ENCODE results near the gene AUH.
"Not testable (repeated sequence)": the region's sequence is repeated elsewhere in the genome, so short reads cannot be mapped to it uniquely, and the experiment has no call there.

Gene AUH

DNA sequence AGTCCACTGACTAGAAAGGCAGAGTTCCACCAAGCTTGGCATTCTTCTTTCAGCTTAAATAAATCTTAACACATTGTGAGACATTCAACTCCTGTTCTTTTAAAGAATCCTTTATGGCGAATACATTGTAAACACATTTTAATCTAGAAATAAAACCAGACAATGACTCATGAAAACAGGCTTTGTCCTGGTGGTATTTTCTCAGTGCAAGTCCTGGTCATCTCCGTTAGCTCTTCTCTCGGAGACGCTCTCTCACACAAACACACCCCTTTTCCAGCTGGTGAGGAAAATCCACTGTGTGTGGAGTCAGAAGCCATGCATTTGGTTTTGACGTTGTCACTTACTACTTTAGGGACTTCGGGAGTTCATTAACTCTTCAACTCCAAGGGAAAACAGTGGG, 140.4 kb downstream of the AUH start:
- no peak for DNase-seq (ENCODE audit: low read depth, low spot score)
- no peak overlapping the region for H3K4me3 ChIP-seq (ENCODE audit: low read length)

DNA sequence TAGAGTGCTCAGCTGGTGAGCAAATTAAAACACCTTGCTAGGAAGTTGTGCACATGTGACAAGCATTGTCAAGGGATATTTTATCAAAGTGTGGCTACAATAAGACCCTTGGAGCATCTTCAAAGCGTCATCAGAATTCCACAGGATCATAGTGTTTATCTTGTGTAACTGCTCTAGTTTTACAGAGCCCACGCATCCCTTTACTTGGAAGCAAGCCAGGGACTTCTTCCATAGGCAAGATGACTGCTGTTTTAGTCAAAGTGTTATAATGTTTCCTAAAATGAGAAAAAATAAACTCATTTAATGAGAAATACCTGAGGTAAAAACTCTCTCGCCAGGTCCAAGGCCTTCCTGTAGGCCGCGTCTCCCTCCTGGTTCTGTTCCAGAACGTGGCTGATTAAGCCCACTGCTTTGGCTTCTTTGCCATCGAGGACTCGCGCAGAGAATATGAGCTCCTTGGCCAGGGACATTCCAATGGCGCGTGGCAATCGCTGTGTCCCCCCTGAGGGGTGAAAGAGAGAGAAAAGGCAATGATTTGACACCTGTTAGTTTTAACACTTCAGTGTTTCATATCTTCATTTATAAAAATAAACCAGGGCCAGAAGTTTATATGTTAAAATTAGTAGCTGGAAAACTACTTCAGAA, 141.1 kb downstream of the AUH start:
- H3K4me3 ChIP-seq (ENCODE audit: low read length) = no peak overlapping the region
- no peak for DNase-seq (ENCODE audit: low read depth, low spot score)

DNA sequence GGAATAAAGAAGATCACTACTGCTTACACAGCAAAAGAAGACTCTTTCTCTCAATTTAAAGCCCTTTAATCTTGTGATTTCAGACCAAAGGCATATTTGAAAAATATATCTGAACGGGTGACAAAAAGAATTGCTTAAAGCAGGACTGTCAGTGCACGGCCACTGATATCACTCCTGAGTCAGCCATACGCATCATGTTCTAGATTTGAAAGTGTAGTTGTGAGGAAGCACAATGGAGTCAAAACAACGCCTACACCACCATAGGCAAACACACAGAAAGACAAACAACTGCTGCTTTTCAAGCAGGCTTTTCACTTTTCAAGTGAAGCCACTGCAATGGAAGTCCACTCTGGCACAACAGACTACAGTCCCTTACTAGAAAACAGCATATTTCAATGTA, 141.7 kb downstream of the AUH start:
- DNase-seq (ENCODE audit: low read depth, low spot score) = no peak
- H3K4me3 ChIP-seq (ENCODE audit: low read length) = no peak overlapping the region

DNA sequence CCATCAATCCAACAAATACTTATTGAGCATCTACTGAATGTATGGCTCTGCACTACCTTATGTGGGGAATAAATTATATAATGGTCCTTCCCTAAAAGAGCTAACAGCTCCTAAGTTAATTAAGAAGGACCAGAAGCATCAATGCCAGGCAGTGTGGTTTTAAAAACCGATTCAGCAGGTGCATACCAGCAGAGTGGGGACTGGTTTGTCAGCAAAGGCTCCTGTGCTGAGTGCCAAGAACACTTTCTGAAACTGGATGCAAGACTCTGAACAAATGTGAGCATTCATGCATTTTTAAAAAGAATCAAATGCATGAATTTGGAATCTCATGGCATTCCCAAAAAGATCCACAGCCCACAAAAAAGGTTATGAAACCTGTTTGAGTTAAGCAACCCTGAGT, 142.2 kb downstream of the AUH start:
- no peak overlapping the region for H3K4me3 ChIP-seq (ENCODE audit: low read length)
- DNase-seq (ENCODE audit: low read depth, low spot score) = no peak

DNA sequence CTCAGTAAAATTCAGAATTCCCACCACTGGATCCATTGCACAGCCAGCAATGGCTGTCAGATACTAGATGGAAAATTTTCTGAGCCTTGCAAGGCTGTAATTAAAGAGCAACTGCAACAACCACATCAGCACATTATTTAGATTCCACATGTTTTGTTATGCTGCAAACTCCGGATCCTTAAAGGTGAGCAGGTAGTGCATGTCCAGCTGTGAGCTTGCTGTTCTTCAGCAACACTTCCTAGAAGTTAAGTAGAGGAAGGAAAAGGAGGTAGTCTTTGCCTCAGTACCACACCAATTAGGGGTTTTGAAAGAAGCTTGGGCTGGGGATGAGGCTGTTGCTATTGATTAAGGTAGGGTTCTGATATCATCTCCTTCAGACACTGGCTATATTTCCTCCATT, 144.3 kb downstream of the AUH start:
- H3K4me3 ChIP-seq (ENCODE audit: low read length) = no peak overlapping the region
- no peak for DNase-seq (ENCODE audit: low read depth, low spot score)

DNA sequence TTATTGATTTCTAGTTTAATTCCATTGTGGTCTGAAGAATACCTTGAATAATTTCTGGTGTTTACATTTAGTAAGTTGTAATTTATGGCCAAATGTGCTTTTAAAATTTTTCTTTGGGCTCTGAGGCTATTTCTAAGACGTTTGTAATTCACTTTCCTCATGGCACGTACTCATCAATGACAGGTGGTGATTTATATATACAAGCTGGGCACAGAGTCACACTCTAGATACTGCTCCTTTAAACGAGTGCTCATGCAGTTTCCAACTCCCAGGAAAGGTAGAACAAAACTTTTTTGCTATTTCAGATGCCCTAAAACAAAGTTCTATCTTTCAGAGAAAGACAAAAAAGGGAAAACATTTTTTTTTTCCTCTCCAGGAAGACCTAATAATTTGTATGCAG, 146.9 kb downstream of the AUH start:
- no peak for DNase-seq (ENCODE audit: low read depth, low spot score)
- H3K4me3 ChIP-seq (ENCODE audit: low read length) = no peak overlapping the region

DNA sequence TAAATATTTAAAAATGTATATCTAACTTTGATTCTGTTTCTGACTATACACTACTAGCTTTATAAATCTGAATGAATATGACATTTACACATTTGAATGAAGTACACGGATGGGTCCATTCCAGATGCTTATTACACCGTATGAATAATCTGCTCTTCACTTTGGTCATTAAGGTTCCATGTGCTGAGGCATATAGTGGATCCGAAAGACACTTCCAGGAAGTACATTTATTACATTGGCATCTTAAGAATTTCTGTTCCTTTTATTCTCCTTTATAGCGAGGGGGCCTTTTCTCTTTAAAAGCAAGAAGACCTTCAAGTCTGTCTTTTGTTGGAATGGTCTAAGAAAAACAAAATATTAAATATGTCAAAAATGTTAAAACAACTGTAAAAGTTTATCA, 147.6 kb downstream of the AUH start:
- no peak overlapping the region for H3K4me3 ChIP-seq (ENCODE audit: low read length)
- DNase-seq (ENCODE audit: low read depth, low spot score) = no peak

DNA sequence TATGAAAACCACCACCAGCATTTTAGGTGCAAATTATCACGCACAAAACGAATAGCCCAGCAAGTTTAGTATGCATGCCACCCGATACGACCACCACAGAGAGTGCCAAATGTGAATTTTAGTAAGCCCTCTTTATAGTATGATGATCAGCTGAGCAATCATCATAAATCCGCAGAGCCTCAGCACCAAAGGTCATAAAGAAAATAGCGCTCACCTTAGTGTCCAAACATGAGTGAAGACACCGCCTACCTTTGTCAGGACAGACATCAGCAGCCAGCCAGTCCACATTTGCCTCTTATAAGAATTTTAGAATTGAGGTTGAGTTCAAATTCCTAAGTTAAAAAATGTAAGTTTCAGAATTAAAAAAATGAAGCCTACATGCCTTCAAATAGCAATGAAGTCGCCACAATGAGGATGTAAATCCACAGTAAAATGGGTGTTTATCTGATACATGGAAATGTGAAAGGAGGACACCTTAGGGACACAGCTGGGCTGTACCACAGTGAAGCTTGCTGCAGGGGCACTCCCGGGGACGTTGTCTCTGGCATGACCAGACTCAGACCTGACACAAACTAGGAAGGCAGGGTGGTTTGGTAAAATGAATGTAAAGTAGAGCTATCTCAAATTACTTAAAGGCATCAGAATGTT, 149.0 kb downstream of the AUH start:
- no peak for DNase-seq (ENCODE audit: low read depth, low spot score)
- H3K4me3 ChIP-seq (ENCODE audit: low read length) = no peak overlapping the region

DNA sequence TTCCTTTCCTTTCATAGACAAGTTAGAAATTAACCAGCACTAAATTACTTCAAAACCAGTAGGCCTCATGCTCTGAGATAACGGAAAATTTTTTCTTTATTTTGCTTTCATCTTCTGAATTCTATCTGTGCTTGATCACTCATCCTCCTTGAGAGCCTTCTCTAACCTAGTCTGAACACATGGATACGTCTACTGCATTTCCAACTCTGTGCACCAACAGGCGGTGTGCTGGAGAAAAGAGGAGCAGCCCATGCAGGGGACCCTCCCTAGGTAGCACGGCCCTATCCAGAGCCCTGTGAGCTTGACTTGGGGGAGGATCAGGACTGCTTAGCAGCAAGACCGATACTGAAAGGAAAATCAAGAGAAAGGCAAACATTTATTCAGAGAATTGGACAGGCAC, 149.8 kb downstream of the AUH start:
- no peak overlapping the region for H3K4me3 ChIP-seq (ENCODE audit: low read length)
- DNase-seq (ENCODE audit: low read depth, low spot score) = no peak

DNA sequence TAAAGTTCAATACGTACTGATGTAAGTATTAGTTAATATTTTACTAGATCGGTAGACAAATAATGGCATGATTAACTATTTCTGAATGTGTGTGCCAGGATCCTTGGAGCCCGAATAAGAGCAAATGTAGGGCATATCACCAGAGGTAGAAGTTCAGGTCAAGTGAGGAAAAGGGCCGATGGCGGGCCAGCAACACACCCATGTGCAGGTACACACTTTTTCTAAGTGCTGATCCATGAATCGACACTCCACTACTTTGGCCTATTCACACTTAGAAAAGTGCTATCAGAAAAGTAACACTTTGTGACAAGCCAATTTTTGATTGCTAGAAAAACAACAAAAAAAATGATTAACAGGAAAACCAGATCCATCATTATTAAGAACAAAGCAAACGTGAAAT, 150.3 kb downstream of the AUH start:
- H3K4me3 ChIP-seq (ENCODE audit: low read length) = no peak overlapping the region
- DNase-seq (ENCODE audit: low read depth, low spot score) = no peak

DNA sequence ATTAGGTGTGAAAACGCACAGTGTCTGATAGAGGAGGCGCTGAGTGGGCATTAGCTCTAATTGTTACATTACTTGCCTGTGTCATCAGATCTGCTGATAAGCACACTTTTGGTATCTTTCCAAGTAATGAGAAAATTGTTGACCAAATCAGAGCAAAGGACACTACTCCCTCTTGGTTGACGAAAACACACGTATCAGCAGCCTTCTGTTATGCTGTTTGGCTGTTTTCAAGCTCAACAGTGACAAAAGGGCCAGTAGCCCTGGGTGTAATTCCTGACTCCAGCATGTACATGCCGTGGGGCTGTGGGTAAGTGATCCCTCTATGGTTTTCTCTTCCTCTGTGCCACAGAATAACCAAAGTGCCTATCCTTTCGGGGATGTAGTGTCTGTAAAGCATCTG, 151.4 kb downstream of the AUH start:
- DNase-seq (ENCODE audit: low read depth, low spot score) = no peak
- H3K4me3 ChIP-seq (ENCODE audit: low read length) = no peak overlapping the region

DNA sequence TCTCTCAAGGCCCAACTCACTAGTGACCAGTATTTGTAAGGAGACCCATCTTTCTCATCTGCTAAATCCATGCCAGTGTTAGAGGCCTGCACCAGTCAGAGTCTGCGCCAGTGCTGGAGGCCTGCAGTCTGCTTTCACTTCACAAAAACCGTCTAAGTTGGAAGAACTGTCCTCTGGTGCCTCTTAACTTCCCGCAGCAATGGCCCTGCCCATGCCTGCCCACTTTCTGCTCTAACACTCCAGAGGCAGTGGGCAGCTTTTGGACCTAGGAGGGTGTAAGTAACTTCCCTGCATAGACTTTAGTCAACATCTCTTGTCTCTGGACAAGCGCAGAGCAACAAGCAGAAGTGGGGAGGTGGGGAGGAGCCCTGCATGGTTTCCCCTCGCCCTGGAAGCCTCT, 152.9 kb downstream of the AUH start:
- no peak for DNase-seq (ENCODE audit: low read depth, low spot score)
- H3K4me3 ChIP-seq (ENCODE audit: low read length) = no peak overlapping the region

DNA sequence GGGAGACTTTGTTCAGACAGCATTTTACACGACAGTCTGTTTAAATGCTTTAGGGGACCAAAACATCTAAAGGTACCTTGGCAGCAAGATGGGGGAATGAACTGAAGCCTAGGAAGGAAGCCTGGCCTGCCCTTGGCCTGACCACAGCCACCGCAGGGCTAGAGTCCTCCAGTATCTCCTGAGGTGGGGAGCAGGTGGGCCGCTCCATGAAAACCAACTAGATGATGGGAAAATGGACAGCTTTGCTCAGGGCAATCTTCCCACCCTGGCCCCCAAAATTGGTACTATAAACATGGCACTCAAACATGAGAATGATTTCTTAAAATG, 153.3 kb downstream of the AUH start:
- no peak for DNase-seq (ENCODE audit: low read depth, low spot score)
- H3K4me3 ChIP-seq (ENCODE audit: low read length) = peak overlapping the region; percentile 11; the same call in 1 of the 2 replicates

DNA sequence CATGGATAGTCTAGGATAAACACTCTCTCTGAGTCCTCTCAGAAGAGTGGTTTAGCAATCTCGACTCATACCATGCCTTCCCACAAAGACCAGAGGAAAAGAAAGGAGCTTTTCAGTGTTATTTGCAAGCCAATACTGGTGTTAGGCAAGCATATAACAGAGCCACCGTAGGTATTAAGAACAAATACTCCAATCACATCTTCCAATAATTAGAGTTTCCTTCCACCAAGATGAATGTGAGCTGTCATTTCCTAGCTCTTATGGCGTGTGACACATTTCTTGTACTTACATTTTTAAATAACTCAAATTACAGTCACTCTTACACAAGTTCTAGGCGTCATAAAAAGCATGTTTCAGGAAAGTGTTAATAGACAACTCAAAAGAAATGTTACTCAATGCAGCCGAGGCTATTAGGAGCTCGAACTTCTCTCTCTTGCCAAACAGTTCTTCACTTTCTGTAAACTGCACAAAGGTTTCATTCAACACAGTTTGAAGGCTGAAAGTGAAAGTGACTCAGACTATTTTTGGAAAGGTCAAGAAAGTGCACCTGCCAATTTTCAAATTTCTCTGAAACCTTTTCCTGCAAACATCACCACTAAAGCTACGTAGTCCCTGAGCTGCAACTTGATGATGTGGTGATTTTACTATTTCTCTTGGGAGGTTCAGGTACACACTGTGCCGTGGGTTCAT, 153.8 kb downstream of the AUH start:
- peak; percentile 49 for DNase-seq (ENCODE audit: low read depth, low spot score)
- peak overlapping the region; percentile 11 for H3K4me3 ChIP-seq (ENCODE audit: low read length)

DNA sequence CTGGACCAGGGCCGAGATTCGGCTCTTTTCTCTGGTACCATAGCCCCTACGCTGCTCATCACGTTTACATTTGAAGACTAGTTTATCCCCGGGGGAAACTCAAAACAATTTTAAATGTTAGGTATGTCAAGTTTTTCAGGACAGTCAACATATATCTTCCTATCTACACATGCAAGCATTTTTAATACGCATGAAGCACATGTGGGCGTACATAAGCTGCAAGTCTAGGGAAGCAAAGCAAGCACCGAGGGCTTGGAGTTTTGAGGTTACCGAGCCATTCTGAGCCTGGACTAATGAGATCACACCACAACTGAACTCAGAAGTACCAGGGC, 154.4 kb downstream of the AUH start:
- no peak overlapping the region for H3K4me3 ChIP-seq (ENCODE audit: low read length)
- DNase-seq (ENCODE audit: low read depth, low spot score) = no peak

DNA sequence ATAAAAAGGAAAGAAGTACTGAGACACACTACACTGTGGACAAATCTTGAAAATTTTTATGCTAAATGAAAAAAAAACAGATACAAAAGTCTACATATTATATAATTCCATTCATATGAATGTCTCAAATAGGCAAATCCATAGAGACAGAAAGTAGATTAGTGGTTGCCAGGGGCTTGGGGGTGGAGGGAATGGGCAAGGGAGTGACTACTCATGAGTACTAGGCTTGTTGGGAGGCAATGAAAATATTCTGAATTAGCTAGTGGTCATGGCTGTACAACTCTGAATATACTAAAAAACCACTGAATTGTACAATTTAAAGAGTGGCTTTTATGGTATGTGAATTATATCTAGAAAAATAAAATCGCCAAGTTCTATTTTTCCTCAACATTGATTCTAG, 154.9 kb downstream of the AUH start:
- no peak overlapping the region for H3K4me3 ChIP-seq (ENCODE audit: low read length)
- no peak for DNase-seq (ENCODE audit: low read depth, low spot score)

DNA sequence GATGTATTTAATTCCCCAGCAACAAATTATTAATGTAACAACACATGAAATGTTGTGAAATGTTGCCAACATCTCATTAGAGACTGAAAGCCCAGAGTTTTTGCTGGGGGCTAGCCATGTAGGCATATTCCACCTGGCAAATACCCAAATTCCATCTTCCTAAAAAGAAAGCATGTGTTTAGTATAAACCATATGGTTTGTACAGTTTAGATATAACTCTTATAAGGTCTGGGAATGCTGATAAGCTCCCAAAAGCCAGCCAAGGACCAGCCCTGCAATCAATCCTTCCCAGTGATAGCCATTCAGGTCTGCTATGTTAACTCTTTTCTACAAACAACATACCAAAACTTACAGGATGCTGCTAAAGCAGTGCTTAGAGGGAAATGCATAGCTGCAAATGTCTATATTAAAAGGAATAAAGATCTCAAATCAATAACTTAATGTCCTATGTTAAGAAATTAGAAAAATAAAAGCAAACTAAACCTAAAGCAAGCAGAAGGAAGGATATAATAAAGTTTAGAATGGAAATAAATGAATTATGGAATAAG, 158.9 kb downstream of the AUH start:
- H3K4me3 ChIP-seq (ENCODE audit: low read length) = no peak overlapping the region
- no peak for DNase-seq (ENCODE audit: low read depth, low spot score)

DNA sequence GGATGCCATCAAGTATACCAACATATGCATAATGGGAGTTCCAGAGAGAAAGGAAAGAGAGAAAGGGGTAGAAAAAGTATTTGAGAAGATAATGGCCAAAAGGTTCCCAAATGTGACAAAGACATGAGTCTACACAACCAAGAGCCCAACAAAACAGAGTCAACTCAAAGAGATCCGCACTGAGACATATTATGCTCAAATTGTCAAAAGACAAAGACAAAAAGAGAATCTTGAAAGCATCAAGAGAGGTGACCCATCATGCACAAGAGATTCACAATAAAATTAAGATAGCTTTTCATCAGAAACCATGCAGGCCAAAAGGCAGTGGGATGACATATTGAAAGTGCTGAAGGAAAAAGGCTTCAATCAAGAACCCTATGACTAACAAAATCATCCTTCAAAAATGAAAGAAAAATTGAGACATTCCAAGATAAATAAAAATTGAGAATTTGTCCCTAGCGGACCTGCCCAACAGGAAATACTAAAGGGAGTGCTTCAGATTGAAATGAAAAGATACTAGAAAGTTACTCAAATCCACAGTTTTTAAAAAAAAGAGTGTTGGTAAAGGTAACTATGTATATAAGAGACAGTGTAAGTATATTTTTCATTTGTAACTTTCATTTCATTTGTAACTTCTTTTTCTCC, 160.9 kb downstream of the AUH start:
- no peak overlapping the region for H3K4me3 ChIP-seq (ENCODE audit: low read length)
- no peak for DNase-seq (ENCODE audit: low read depth, low spot score)

DNA sequence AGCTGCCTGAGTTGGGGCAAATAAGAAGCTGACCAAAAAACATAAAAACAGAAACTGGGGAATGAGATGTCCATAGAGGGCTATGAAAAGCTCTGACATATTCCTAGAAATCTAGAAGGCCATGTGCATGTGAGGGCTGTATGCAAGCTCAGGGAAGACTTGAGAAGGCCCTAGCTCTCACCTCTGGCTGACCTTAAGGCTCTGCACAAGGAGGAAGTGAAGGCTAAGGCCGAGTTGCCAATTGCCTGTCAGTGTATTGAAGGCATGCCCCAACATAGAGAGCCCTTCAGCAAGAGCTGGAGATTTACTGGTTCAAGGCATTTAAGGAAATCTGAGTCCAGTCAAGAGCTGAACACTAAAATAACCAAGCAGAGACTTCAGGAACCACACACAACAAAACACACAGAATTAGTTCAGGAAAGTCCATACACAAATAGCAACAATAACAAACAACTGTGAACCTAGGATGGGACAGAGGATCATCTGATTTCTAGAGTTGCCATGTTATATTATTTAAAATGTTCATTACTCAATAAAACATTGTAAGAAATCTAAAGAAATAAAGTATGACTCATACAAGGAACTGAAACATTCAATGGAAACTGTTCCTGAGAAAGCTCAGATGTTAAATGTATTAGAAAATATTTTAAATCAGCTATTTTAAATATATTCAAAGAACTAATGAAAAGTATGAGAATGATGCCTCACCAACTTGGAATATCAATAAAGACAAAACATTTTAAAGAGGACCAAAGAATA, 161.8 kb downstream of the AUH start:
- H3K4me3 ChIP-seq (ENCODE audit: low read length) = no peak overlapping the region
- no peak for DNase-seq (ENCODE audit: low read depth, low spot score)

DNA sequence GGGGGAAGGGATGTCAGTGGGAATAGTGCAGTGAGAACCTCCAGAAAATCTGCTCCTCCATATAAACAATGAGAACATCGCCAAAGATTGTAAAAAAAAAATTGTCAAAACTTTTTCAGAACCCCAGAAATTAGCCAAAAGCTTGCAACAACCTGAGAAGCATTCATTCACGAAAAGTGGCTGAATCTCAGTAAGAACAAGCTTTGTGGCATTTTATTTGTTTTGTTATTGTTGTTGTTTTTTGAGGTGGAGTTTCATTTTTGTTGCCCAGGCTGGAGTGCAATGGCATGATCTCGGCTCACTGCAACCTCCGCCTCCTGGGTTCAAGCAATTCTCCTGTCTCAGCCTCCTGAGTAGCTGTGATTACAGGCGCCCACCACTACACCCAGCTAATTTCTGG, 162.8 kb downstream of the AUH start:
- DNase-seq (ENCODE audit: low read depth, low spot score); H3K4me3 ChIP-seq (ENCODE audit: low read length): not testable (repeated sequence)

Measured in Jurkat, Clone E6-1 (cell line).